Measurements from ENCODE around the gene KIAA1549. TPM values are rescaled to one million over a fixed set of nuclear protein-coding genes. Genes with fewer than 3 reads are reported as not detected.
"Not testable (repeated sequence)": the region's sequence is repeated elsewhere in the genome, so short reads cannot be mapped to it uniquely, and the experiment has no call there.

The KIAA1549 gene
- polyA plus RNA-seq, 2 of the 4 experiments (the other 2 are of a cell fraction): 4.1 to 4.7 TPM

- Histone ChIP-seq H3K4me1 (no peaks in the 10 kb centered on the region), H3K27ac (no peak overlapping the region), H3K4me3 (no peak overlapping the region), H3K9me3 (no peaks in the 10 kb centered on the region), H3K4me2 (no peak overlapping the region)
- 23% methylated on average over 1 of the region's 1 CpG for WGBS (ENCODE audit: missing lambda C conversion rate)
- TF ChIP-seq HOXB5 (CRISPR knock-in tag; IDR thresholded peaks at IDR 0.05): no peak
- no peak for TF ChIP-seq EP300 (IDR thresholded peaks at IDR 0.05)
- TF ChIP-seq GATA3 (IDR thresholded peaks at IDR 0.05; ENCODE audit: borderline replicate concordance): no peak
- TF ChIP-seq MAZ (IDR thresholded peaks at IDR 0.05; ENCODE audit: borderline replicate concordance, low read depth, low read length): no peak
- TF ChIP-seq POLR2A (IDR thresholded peaks at IDR 0.05; ENCODE audit: low read length): no peak
- no peak for TF ChIP-seq RCOR1 (IDR thresholded peaks at IDR 0.05; ENCODE audit: low read depth, low read length)
- no peak for TF ChIP-seq RARB (CRISPR knock-in tag; IDR thresholded peaks at IDR 0.05)
- TF ChIP-seq HOXB13 (CRISPR knock-in tag; IDR thresholded peaks at IDR 0.05; ENCODE audit: low read depth): no peak
- no peak for TF ChIP-seq PHF8 (IDR thresholded peaks at IDR 0.05; ENCODE audit: borderline replicate concordance, low read depth)
- TF ChIP-seq KDM1A (IDR thresholded peaks at IDR 0.05; ENCODE audit: low read depth): no peak
- TF ChIP-seq FOSB (CRISPR knock-in tag; IDR thresholded peaks at IDR 0.05): no peak
- TF ChIP-seq, protein P1, sequence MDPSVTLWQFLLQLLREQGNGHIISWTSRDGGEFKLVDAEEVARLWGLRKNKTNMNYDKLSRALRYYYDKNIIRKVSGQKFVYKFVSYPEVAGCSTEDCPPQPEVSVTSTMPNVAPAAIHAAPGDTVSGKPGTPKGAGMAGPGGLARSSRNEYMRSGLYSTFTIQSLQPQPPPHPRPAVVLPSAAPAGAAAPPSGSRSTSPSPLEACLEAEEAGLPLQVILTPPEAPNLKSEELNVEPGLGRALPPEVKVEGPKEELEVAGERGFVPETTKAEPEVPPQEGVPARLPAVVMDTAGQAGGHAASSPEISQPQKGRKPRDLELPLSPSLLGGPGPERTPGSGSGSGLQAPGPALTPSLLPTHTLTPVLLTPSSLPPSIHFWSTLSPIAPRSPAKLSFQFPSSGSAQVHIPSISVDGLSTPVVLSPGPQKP (IDR thresholded peaks at IDR 0.05; ENCODE audit: low read depth, low read length): no peak
- no peak for TF ChIP-seq HEYL (CRISPR knock-in tag; IDR thresholded peaks at IDR 0.05)
- no peak for TF ChIP-seq MAX (IDR thresholded peaks at IDR 0.05)
- no peak for TF ChIP-seq MYC (IDR thresholded peaks at IDR 0.05; ENCODE audit: borderline replicate concordance, low read length)
- no peak for TF ChIP-seq POLR2AphosphoS2 (conservative IDR thresholded peaks at IDR 0.05; ENCODE audit: low read length)
- no peak for TF ChIP-seq TFCP2L1 (CRISPR knock-in tag; IDR thresholded peaks at IDR 0.05)
- no peak for TF ChIP-seq EHMT2 (IDR thresholded peaks at IDR 0.05; ENCODE audit: low read depth)
- ChIA-PET POLR2A (no interaction called here), CTCF (interaction anchor here (0.6 kb wide), 2 partner anchors 180 to 625 kb away, joined by 3 read pairs; no protein-coding TSS in a partner anchor)
- DNase-seq (ENCODE audit: low read depth in 1 of 2, low spot score in 1 of 2) (peak in 1 of 2 experiments; percentile 10), FAIRE-seq (no peak), ATAC-seq (no peak)
Observed at GRCh38 chr7:138814816-138815332, 166.3 kb downstream of the KIAA1549 start.

- H3K27ac ChIP-seq: no peak overlapping the region
- FAIRE-seq: peak; percentile 13
- CTCF ChIA-PET: no interaction called here
- DNase-seq (ENCODE audit: low read depth in 1 of 2, low spot score in 1 of 2): no peak
- H3K4me2 ChIP-seq: no peak overlapping the region
- no peak overlapping the region for H3K4me3 ChIP-seq
- no peak for ATAC-seq
- no peak for TF ChIP-seq HOXB5 (CRISPR knock-in tag; IDR thresholded peaks at IDR 0.05)
- TF ChIP-seq EP300 (IDR thresholded peaks at IDR 0.05): no peak
- TF ChIP-seq TP53 (CRISPR knock-in tag; IDR thresholded peaks at IDR 0.05): no peak
- no peak for TF ChIP-seq NFE2L2 (conservative IDR thresholded peaks at IDR 0.05; ENCODE audit: low read length)
- TF ChIP-seq NPAS2 (CRISPR knock-in tag; IDR thresholded peaks at IDR 0.05; ENCODE audit: borderline replicate concordance): no peak
- TF ChIP-seq CEBPB (IDR thresholded peaks at IDR 0.05): no peak
- TF ChIP-seq MAZ (IDR thresholded peaks at IDR 0.05; ENCODE audit: borderline replicate concordance, low read depth, low read length): no peak
- TF ChIP-seq HMGXB4 (CRISPR knock-in tag; IDR thresholded peaks at IDR 0.05; ENCODE audit: borderline replicate concordance): no peak
- TF ChIP-seq, protein P2, sequence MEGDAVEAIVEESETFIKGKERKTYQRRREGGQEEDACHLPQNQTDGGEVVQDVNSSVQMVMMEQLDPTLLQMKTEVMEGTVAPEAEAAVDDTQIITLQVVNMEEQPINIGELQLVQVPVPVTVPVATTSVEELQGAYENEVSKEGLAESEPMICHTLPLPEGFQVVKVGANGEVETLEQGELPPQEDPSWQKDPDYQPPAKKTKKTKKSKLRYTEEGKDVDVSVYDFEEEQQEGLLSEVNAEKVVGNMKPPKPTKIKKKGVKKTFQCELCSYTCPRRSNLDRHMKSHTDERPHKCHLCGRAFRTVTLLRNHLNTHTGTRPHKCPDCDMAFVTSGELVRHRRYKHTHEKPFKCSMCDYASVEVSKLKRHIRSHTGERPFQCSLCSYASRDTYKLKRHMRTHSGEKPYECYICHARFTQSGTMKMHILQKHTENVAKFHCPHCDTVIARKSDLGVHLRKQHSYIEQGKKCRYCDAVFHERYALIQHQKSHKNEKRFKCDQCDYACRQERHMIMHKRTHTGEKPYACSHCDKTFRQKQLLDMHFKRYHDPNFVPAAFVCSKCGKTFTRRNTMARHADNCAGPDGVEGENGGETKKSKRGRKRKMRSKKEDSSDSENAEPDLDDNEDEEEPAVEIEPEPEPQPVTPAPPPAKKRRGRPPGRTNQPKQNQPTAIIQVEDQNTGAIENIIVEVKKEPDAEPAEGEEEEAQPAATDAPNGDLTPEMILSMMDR (IDR thresholded peaks at IDR 0.05): no peak
- no peak for TF ChIP-seq MAFK (IDR thresholded peaks at IDR 0.05; ENCODE audit: partially characterized antibody)
- POLR2A ChIA-PET: no interaction called here
- H3K9me3 ChIP-seq: no peaks in the 10 kb centered on the region
- 24% methylated on average over 2 of the region's 2 CpGs for WGBS (ENCODE audit: missing lambda C conversion rate)
- H3K4me1 ChIP-seq: no peaks in the 10 kb centered on the region
Observed at GRCh38 chr7:138813945-138814344, 167.2 kb downstream of the KIAA1549 start.

GRCh38 chr7:138811327-138811726, 169.9 kb downstream of the KIAA1549 start:
- 9% methylated on average over 2 of the region's 2 CpGs for WGBS (ENCODE audit: missing lambda C conversion rate)
- POLR2A ChIA-PET; H3K4me1 ChIP-seq; ATAC-seq; FAIRE-seq; DNase-seq (ENCODE audit: low read depth in 1 of 2, low spot score in 1 of 2); H3K4me3 ChIP-seq; CTCF ChIA-PET; H3K4me2 ChIP-seq; H3K9me3 ChIP-seq; H3K27ac ChIP-seq: not testable (repeated sequence)
